HCT116 (cell line): ENCODE data around the gene FAM32A. TPM values are rescaled to one million over a fixed set of nuclear protein-coding genes. Genes with fewer than 3 reads are reported as not detected.

Experiments
- ATAC-seq: fragments of 200-7000 bp; cut with Tn5 transposase; 2 replicates; pipeline ENCODE4 v1.9.1; 2020; ENCODE audit warnings: mild to moderate bottlenecking, moderate library complexity
- BruUV-seq: library from RNA; stranded (reverse); fragments of 400-500 nt; replicated peaks from 2 replicates; lab custom pipeline; 2021; lab: Mats Ljungman, UMichigan
- CTCF ChIA-PET: fragments of 300-600 bp; sonication (Branson Sonifier 250); formaldehyde crosslinking; loops from one replicate; lab custom pipeline; 2021; ENCODE audit warnings: antibody characterized with exemption; lab: Charles Lee
- POLR2A ChIA-PET: fragments of 300-600, 350-600 bp; sonication (Branson Sonifier 250); formaldehyde crosslinking; loops from one replicate; lab custom pipeline; 2021; ENCODE audit warnings: antibody characterized with exemption; lab: Charles Lee
- RAD21 ChIA-PET, 2 experiments: fragments of 300-600 bp; sonication (Branson Sonifier 250); formaldehyde crosslinking; loops; one replicate each; lab custom pipeline; 2023; ENCODE audit warnings: low total read pairs in 2 of 2; ENCODE audit not compliant: uncharacterized antibody in 2 of 2, unreplicated experiment in 2 of 2, low non-redundant PET in 1 of 2; lab: Charles Lee
- DNase-seq: peaks from one replicate; pipeline ENCODE4 v3.0.0-alpha.2; 2010; ENCODE audit warnings: low read depth, low spot score
- H2AFZ ChIP-seq: fragments of 200-600 bp; shearing (Covaris generic), sonication (generic); 2 replicates; pipeline ENCODE4 v1.6.1; 2017; ENCODE audit warnings: low read depth, mixed run types, mixed read lengths, antibody characterized with exemption, low read length; ENCODE audit not compliant: poor library complexity, severe bottlenecking
- H3K27ac ChIP-seq: 2 replicates; pipeline ENCODE4 v1.5.1; 2012; ENCODE audit warnings: low read depth, low read length
- H3K27me3 ChIP-seq: fragments of 200-600 bp; sonication (generic); 2 replicates; pipeline ENCODE4 v1.6.1; 2016; ENCODE audit warnings: mixed run types, low read length, mixed read lengths; ENCODE audit not compliant: insufficient read depth
- H3K36me3 ChIP-seq, 2 experiments: fragments of 200-500 bp in 1 of 2; fragments of 200-600 bp in 1 of 2; sonication (Bioruptor generic) in 1 of 2; sonication (generic) in 1 of 2; 2 replicates each; pipeline versions ENCODE4 v1.5.1 to v1.6.1; 2014 to 2016; ENCODE audit warnings: low read length in 2 of 2, inconsistent platforms in 1 of 2, mixed read lengths in 1 of 2, mixed run types in 1 of 2; ENCODE audit not compliant: insufficient read depth in 2 of 2, control insufficient read depth in 1 of 2
- H3K4me1 ChIP-seq, 2 experiments: fragments of 200-600 bp in 1 of 2; sonication (generic) in 1 of 2; 2 replicates each; pipeline versions ENCODE4 v1.5.1 to v1.6.1; 2012 to 2017; ENCODE audit warnings: low read length in 2 of 2, inconsistent platforms in 1 of 2, mild to moderate bottlenecking in 1 of 2, mixed read lengths in 1 of 2, mixed run types in 1 of 2, moderate library complexity in 1 of 2; ENCODE audit not compliant: insufficient read depth in 2 of 2, control insufficient read depth in 1 of 2
- H3K4me2 ChIP-seq: fragments of 200-600 bp; sonication (generic); 2 replicates; pipeline ENCODE4 v1.6.1; 2017; ENCODE audit warnings: mixed run types, low read length, mixed read lengths
- H3K4me3 ChIP-seq, 2 experiments: fragments of 200-600 bp in 1 of 2; sonication (generic) in 1 of 2; replicated peaks in 1 of 2; 2 replicates each; pipeline ENCODE4 v1.5.1; 2011 to 2016; ENCODE audit warnings: low read length in 2 of 2, control low read depth in 1 of 2, low read depth in 1 of 2, mild to moderate bottlenecking in 1 of 2, mixed read lengths in 1 of 2, mixed run types in 1 of 2
- H3K79me2 ChIP-seq: fragments of 200-600 bp; sonication (generic); 2 replicates; pipeline ENCODE4 v1.6.1; 2017; ENCODE audit warnings: mild to moderate bottlenecking, mixed run types, low read length, moderate library complexity, mixed read lengths; ENCODE audit not compliant: insufficient read depth
- H3K9ac ChIP-seq: fragments of 200-600 bp; sonication (generic); 2 replicates; pipeline ENCODE4 v1.6.1; 2016; ENCODE audit warnings: low read length, mixed read lengths
- H3K9me2 ChIP-seq: fragments of 200-600 bp; sonication (generic), shearing (Covaris generic); 2 replicates; pipeline ENCODE4 v1.6.1; 2017; ENCODE audit warnings: mixed run types, mild to moderate bottlenecking, moderate library complexity; ENCODE audit not compliant: insufficient read depth
- H3K9me3 ChIP-seq, 2 experiments: fragments of 200-500 bp in 1 of 2; fragments of 200-600 bp in 1 of 2; sonication (Bioruptor generic) in 1 of 2; sonication (generic) in 1 of 2; 2 replicates each; pipeline ENCODE4 v1.6.1; 2014 to 2017; ENCODE audit warnings: low read length in 2 of 2, mixed read lengths in 2 of 2, inconsistent platforms in 1 of 2, low read depth in 1 of 2, mild to moderate bottlenecking in 1 of 2, mixed run types in 1 of 2, moderate library complexity in 1 of 2; ENCODE audit not compliant: control insufficient read depth in 1 of 2, insufficient read depth in 1 of 2
- H4K20me1 ChIP-seq: fragments of 200-600 bp; sonication (generic), shearing (Covaris generic); 2 replicates; pipeline ENCODE4 v1.6.1; 2017; ENCODE audit warnings: mixed run types, mild to moderate bottlenecking, moderate library complexity; ENCODE audit not compliant: insufficient read depth
- CBX3 ChIP-seq: IDR thresholded peaks from 2 replicates; pipeline ENCODE4 v1.6.1; 2012; ENCODE audit warnings: low read depth
- CTCF ChIP-seq, 3 experiments: fragments of 200-600 bp in 1 of 3; sonication (generic) in 1 of 3; IDR thresholded peaks in 2 of 3; conservative IDR thresholded peaks in 1 of 3; 2 replicates each; pipeline ENCODE4 v1.5.1; 2012 to 2017; ENCODE audit warnings: low read depth in 2 of 3, low read length in 2 of 3, antibody characterized with exemption in 1 of 3, borderline replicate concordance in 1 of 3, control low read depth in 1 of 3, mild to moderate bottlenecking in 1 of 3, mixed read lengths in 1 of 3, mixed run types in 1 of 3, moderate library complexity in 1 of 3; ENCODE audit not compliant: insufficient read depth in 1 of 3
- EZH2phosphoT487 ChIP-seq: fragments of 200-600 bp; IDR thresholded peaks from 2 replicates; pipeline ENCODE4 v1.6.1; 2018; ENCODE audit warnings: antibody characterized with exemption, borderline replicate concordance
- JUND ChIP-seq: IDR thresholded peaks from 2 replicates; pipeline ENCODE4 v1.6.1; 2012
- RAD21 ChIP-seq: IDR thresholded peaks from 2 replicates; pipeline ENCODE4 v1.6.1; 2012; ENCODE audit warnings: low read depth, mild to moderate bottlenecking
- REST ChIP-seq: IDR thresholded peaks from 2 replicates; pipeline ENCODE4 v1.6.1; 2012; ENCODE audit warnings: low read depth
- SIN3A ChIP-seq: IDR thresholded peaks from 2 replicates; pipeline ENCODE4 v1.6.1; 2012; ENCODE audit warnings: low read depth
- ZBTB33 ChIP-seq: IDR thresholded peaks from 2 replicates; pipeline ENCODE4 v1.6.1; 2011; ENCODE audit warnings: mild to moderate bottlenecking, low read length, moderate library complexity; ENCODE audit not compliant: insufficient replicate concordance; ENCODE audit errors: extremely low read depth
- intact Hi-C: fragments of 100-400 bp; cut with micrococcal nuclease; formaldehyde crosslinking; loops from 2 replicates; pipeline ENCODE4 v1.10.0; 2022
- total RNA-seq: library from RNA; stranded (reverse); gene quantifications from one replicate; pipeline ENCODE4 v1.2.1, GENCODE V29; 2021; ENCODE audit not compliant: unreplicated experiment
- TF ChIP-seq, protein P1 (sequence below): IDR thresholded peaks from 2 replicates; pipeline ENCODE4 v1.6.1; 2012

Gene FAM32A
- total RNA-seq, 1 experiment from 2014 or later, result 61.3 TPM

DNA sequence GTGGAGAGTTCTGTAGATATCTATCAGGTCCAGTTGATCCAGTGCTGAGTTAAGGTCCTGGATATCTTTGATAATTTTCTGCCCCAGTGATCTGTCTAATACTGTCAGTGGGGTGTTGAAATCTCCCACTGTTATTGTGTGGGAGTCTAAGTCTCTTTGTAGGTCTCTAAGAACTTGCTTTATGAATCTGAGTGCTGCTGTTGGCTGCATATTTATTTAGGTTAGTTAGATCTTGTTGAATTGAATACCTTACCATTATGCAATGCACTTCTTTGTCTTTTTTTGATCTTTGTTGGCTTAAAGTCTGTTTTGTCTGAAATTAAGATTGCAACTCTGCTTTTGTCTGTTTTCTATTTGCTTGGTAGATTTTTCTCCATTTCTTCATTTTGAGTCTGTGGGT, 27.9 kb downstream of the FAM32A start (continued):
- TF ChIP-seq REST, result no peak
- no peak for TF ChIP-seq CBX3
- TF ChIP-seq EZH2phosphoT487, result no peak
- TF ChIP-seq, all 23 proteins: peak for 0

DNA sequence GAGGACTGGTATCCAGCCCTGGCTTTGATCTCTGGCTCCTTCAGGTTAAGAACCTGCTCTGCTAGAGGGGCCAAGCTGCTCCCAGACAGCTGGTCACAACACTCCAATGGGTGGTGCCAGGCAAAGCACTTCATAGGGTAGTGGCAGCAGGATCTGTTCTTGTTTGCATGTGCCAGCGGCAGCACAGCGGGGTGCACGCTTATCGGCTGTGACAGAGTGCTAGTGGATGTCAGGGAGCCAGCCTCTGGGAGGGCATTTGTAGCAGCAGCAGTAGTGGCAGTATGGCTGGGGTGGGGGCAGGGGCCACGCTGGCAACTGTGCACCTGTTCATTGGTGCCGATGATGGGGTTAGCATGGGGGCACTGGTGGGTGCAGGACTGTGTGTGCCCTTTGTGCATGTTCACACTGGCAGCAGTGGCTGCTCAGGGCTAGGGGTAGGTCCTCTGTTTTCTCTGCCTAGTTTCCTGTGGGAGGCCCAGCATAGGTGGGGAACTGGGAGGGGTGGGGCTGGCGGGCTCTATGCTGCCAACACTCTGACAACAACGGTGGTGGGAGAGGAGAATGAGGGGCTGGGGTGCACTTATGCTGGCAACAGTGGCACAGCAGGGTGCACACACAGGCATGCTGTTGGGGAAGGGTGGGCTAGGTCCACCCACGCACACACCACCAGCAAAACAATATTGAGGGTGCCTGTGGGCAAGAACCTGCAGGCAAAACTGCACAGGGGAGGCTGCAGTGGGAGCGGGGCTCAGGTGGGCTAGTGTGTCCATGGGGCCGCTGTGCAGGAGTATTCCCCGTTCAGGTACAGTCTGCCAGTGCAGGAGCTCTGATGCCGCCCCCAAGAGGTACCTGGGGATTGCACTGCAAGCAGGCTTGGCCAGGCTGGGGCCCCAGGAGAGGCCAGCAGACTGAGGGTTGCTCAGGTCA, 31.8 kb downstream of the FAM32A start:
- Histone ChIP-seq H3K36me3 (peaks cover 0 to 22% of the 10 kb centered on the region in 2 experiments; a peak in 3 of 4 replicates), H3K4me1 (no peaks in the 10 kb centered on the region), H3K9me2 (no peaks in the 10 kb centered on the region), H2AFZ (no peak overlapping the region), H3K9ac (no peak overlapping the region), H3K4me3 (no peak overlapping the region), H3K9me3 (peaks cover 14 to 21% of the 10 kb centered on the region in 2 experiments; a peak in 3 of 4 replicates), H3K27me3 (no peaks in the 10 kb centered on the region), H3K4me2 (no peak overlapping the region), H3K27ac (no peak overlapping the region), H3K79me2 (peaks cover 15% of the 10 kb centered on the region; the same call in 1 of the 2 replicates), H4K20me1 (no peaks in the 10 kb centered on the region)
- DNase-seq, result no peak
- ChIA-PET RAD21 (no interaction called here), POLR2A (no interaction called here), CTCF (no interaction called here)
- no peak for ATAC-seq
- intact Hi-C loops, result no loop called here
- BruUV-seq, result no TSS peak
- TF ChIP-seq ZBTB33 (no peak), CTCF (IDR thresholded peaks at IDR 0.05 in 2 of 3, conservative IDR thresholded peaks at IDR 0.05 in 1 of 3; ENCODE audit: borderline replicate concordance in 1 of 3, insufficient read depth in 1 of 3, low read depth in 2 of 3, low read length in 2 of 3) (no peak), REST (no peak), RAD21 (no peak), JUND (no peak), SIN3A (no peak), EZH2phosphoT487 (no peak)
- TF ChIP-seq, protein P1, sequence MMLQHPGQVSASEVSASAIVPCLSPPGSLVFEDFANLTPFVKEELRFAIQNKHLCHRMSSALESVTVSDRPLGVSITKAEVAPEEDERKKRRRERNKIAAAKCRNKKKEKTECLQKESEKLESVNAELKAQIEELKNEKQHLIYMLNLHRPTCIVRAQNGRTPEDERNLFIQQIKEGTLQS, result no peak
